ENCODE results near the gene MLYCD.

The MLYCD gene

DNA sequence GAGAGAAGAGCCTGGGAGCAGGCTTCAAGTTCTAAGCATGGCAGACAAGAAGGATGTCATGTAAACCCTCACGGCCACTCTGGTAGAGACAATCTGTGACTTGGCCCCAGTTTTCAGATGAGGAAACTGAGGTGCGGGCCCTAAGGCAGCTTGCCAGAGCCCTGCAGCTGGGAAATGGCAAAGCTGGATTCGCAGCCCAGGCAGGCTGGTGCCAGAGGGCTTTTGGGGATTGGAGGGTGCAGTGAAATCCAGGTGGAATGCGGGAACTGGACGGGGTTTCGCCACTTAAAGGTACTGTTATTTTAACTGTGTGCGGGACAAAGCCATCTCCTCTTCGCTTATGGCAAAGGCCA lies 53.6 kb downstream of the MLYCD start:
- no peaks in the 10 kb centered on the region for H3K9me3 ChIP-seq (ENCODE audit: low read length)
- H3K27me3 ChIP-seq (ENCODE audit: insufficient read depth, low read length): no peaks in the 10 kb centered on the region
- peaks cover 22% of the 10 kb centered on the region for H3K4me1 ChIP-seq (ENCODE audit: insufficient read depth, low read length)
- no peak overlapping the region for H3K4me3 ChIP-seq (ENCODE audit: low read length)
- H2AFZ ChIP-seq (ENCODE audit: low read depth, low read length): no peak overlapping the region
- H3K36me3 ChIP-seq (ENCODE audit: insufficient read depth, low read length): no peaks in the 10 kb centered on the region

DNA sequence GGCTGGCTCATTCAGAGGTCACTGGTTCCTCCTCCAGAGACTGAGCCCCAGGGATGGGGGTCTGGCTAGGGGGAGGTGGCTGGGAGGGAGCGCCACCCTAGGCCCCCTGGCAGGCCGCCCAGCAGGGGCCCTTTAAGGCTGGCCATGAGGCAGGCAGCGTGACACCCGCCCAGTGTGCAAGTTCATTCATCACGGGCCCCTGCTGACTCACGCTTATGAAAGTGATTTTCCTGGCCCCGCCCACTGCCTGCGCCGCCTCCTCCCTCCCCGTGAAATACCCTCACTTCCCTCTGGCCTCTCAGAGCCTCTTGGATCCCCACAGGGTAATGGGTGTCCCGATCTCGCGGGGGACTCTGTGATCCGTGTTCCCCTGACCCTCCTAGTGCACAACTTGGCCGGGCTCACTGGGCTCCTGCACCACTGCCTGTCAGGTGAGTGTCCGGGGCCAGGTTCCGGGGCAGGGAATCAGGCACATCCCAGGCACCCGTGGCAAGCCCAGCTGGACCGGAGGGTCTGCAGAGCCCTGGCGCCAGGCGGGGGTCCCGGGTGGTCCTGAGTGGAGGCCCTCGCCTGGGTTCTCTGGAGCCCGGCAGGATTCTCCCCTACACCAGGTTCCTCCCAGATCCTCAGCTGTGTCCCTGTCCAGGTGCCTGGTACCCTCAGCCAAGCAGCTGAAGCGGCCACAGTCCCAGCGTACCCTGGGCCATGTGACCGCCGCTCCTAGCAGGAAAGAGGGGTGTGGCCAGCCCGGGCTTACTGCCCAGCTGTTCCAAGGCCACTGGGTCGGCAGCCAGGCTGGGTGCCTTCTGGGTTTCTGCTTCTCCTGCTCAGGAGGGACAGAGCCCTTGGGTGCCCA lies 54.3 kb downstream of the MLYCD start, which contains the start of gene OSGIN1:
Gene OSGIN1, plus strand, starts transcription at position 301 of the 856 bp plus-strand sequence. CDS start 4,432 bp downstream, outside the sequence.
- no peaks in the 10 kb centered on the region for H3K36me3 ChIP-seq (ENCODE audit: insufficient read depth, low read length)
- no peak within 1 kb of the TSS for H3K4me3 ChIP-seq (ENCODE audit: low read length)
- peaks cover 22% of the 10 kb centered on the region for H3K4me1 ChIP-seq (ENCODE audit: insufficient read depth, low read length)
- H3K27me3 ChIP-seq (ENCODE audit: insufficient read depth, low read length): no peaks in the 10 kb centered on the region
- no peaks in the 10 kb centered on the region for H3K9me3 ChIP-seq (ENCODE audit: low read length)
- H2AFZ ChIP-seq (ENCODE audit: low read depth, low read length): no peak within 1 kb of the TSS

DNA sequence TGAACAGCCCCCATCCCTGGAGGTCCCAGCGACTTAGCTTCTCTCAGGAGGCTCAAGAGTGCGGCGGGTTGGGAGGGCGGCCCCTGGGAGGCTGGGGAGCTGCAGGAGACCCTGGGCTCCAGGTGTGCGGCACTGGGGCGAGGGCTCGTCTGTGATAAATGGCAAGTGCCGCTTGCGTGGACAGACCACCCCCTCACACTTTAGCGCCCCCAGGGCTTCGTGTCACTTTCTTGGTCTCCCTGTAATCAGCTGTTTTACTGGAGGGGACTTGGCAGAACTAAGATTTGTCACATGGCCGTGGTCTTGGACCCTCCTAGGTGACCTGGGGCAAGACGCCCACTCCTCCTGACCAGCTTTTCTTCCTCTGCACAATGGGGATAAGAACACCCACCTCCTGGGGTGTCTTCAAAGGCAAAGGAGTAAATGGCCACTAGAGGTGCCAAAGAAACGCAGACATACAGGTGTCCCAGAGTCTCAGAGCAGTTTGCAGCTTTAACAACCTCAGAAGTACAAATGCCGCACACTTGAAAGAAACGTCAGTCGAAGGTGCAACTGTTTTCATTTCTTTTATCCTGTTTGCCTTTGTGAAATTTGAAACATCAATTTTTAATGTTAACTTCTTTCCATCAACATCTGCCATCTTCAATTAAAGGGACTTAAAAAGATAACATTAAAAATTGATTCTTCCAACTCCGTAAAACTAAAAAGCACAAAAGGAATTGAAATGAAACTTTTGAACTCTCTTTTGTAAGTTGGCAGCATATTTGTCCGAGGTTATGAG lies 55.1 kb downstream of the MLYCD start:
- no peaks in the 10 kb centered on the region for H3K36me3 ChIP-seq (ENCODE audit: insufficient read depth, low read length)
- no peaks in the 10 kb centered on the region for H3K9me3 ChIP-seq (ENCODE audit: low read length)
- no peak overlapping the region for H2AFZ ChIP-seq (ENCODE audit: low read depth, low read length)
- no peaks in the 10 kb centered on the region for H3K27me3 ChIP-seq (ENCODE audit: insufficient read depth, low read length)
- no peak overlapping the region for H3K4me3 ChIP-seq (ENCODE audit: low read length)
- H3K4me1 ChIP-seq (ENCODE audit: insufficient read depth, low read length): peaks cover 22% of the 10 kb centered on the region

DNA sequence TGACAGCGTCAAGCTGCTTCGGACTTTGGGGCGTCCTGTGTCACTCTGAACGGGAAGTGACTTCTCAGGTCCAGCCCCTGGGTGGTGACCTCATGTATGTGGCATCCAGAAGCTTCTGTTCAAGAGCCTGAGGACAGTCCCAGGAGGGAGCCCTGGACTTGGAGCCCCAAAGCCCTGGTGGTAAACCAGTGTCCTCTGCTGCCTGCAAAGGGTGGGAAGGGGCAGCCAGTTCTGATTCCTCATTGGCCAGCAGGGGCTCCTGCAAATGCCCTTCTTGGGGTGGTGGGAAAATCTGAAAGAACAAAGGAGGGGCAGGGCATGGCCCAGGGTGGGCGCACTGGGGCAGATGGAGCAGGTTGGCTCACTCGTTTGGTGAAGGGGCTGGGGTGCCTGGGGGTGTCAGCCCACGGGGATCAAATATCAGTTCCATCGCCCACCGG lies 55.7 kb downstream of the MLYCD start:
- H3K4me1 ChIP-seq (ENCODE audit: insufficient read depth, low read length): peaks cover 22% of the 10 kb centered on the region
- H2AFZ ChIP-seq (ENCODE audit: low read depth, low read length): no peak overlapping the region
- no peaks in the 10 kb centered on the region for H3K27me3 ChIP-seq (ENCODE audit: insufficient read depth, low read length)
- H3K4me3 ChIP-seq (ENCODE audit: low read length): no peak overlapping the region
- no peaks in the 10 kb centered on the region for H3K9me3 ChIP-seq (ENCODE audit: low read length)
- no peaks in the 10 kb centered on the region for H3K36me3 ChIP-seq (ENCODE audit: insufficient read depth, low read length)

DNA sequence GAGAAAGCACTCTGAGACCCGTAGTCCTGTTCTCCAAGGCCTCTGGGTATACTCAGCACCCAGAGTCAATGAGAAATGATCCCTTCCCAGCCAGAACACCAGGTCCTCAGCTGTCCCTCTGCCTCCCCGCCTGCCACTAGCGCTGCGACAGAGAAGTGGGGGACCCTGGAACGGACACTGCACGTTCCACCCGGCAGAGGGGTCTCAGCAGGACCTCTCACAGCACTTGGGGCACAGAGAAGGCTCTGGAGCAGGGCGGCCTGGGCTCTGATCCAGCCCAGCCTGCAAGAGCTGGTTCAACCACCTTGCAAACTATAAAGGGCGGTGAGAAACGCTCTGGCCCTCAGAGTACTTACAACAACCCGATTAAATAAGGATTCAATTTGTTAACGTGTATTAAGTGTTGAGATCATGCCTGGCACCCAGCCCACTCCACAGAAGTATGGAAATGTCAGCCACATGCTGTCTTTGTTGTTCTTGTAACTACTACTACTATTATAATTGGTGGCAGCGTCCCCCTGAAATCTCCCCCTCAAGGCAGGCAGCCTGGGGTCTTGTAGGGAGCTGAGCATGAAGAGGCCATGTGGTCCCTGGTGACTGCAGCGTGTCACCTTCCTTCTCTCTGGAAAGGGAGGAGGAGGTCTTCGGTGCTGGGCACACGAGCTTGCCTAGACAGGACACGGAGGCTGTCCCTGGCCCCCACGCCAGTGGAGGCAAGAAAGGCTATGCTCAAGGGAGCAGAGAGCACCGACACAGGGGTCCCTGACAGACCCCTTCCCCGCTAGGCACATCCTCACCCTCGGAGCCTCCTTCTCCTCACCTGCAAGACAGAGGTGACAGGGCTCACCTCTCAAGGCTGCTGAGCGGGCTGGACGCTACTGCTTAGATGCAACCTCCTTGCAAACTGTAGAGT lies 56.6 kb downstream of the MLYCD start:
- Histone ChIP-seq H2AFZ (ENCODE audit: low read depth, low read length) (no peak overlapping the region), H3K4me1 (ENCODE audit: insufficient read depth, low read length) (peaks cover 22% of the 10 kb centered on the region), H3K4me3 (ENCODE audit: low read length) (no peak overlapping the region), H3K36me3 (ENCODE audit: insufficient read depth, low read length) (no peaks in the 10 kb centered on the region), H3K9me3 (ENCODE audit: low read length) (no peaks in the 10 kb centered on the region), H3K27me3 (ENCODE audit: insufficient read depth, low read length) (no peaks in the 10 kb centered on the region)

DNA sequence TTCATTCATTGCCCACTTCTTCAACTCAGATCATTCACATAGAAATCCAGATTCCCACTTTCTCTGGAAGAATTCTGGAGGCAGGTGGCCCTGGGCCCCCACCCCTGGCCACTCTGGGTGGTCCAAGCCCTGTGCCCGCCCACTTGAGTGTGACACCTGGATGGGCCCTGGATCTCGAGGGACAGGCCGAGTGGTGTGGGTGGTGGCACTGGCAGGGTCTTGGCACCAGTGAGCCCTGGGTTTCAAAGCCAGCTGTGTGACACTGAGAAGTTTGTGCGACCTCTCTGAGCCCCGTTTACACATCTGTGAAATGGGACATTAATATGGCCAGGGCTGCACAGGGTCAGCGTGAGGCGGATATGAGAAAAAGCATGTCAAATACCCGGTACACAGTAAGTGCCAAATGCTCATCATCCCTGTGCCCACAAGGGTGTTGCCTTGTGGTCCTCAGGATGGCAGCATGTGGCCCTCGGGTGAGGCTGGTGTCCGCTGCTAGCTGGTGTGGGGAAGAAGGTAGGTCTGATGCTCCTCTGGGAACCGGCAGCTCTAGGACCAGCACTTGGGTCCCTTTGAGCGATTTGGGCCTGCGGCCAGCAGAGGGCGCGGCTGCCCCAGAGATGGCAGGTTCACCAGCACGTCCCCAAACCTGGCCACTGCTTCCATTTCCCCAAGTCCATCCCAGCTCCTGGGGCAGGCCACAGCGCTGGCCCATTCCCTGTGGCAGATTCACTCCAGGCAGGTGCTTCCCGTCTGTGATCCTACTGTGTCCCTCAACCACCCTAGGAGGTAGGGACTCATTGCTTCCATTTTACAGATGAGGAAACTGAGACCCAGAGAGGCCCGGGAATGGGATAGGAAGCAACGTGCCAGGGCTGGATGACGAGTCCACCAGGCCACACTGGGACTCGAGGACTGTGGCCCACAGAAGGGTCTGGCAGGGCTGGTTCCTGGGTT lies 57.7 kb downstream of the MLYCD start:
- no peaks in the 10 kb centered on the region for H3K27me3 ChIP-seq (ENCODE audit: insufficient read depth, low read length)
- H3K4me1 ChIP-seq (ENCODE audit: insufficient read depth, low read length): peaks cover 22% of the 10 kb centered on the region
- H2AFZ ChIP-seq (ENCODE audit: low read depth, low read length): no peak overlapping the region
- H3K9me3 ChIP-seq (ENCODE audit: low read length): no peaks in the 10 kb centered on the region
- H3K36me3 ChIP-seq (ENCODE audit: insufficient read depth, low read length): no peaks in the 10 kb centered on the region
- H3K4me3 ChIP-seq (ENCODE audit: low read length): no peak overlapping the region

DNA sequence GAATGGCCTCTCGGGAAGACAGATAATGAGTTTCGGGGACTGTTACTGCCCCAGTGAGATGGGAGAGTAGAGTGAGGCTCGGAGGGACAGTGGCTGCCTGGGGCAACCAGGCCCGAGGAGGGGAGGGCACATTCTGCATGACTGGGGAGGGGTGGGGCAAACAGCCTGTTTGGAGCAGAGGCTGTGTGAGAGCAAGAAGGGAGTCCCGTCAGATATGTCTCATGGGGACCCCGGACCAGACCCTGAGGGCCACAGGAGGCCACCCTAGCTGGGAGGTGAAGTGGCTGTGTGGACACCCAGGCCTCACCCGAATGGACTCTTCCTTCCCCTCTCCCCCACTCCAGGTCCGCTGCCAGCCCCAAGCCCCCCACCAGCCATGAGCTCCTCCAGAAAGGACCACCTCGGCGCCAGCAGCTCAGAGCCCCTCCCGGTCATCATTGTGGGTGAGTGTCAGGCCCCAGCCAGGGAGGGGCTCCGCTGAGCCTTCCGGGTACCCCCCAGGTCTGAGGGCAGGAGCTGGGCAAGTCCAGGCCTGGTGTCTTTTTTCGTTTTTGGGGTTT lies 58.5 kb downstream of the MLYCD start:
- Histone ChIP-seq H3K4me1 (ENCODE audit: insufficient read depth, low read length) (peaks cover 22% of the 10 kb centered on the region), H3K4me3 (ENCODE audit: low read length) (no peak overlapping the region), H3K36me3 (ENCODE audit: insufficient read depth, low read length) (no peaks in the 10 kb centered on the region), H3K9me3 (ENCODE audit: low read length) (no peaks in the 10 kb centered on the region), H3K27me3 (ENCODE audit: insufficient read depth, low read length) (no peaks in the 10 kb centered on the region), H2AFZ (ENCODE audit: low read depth, low read length) (no peak overlapping the region)

DNA sequence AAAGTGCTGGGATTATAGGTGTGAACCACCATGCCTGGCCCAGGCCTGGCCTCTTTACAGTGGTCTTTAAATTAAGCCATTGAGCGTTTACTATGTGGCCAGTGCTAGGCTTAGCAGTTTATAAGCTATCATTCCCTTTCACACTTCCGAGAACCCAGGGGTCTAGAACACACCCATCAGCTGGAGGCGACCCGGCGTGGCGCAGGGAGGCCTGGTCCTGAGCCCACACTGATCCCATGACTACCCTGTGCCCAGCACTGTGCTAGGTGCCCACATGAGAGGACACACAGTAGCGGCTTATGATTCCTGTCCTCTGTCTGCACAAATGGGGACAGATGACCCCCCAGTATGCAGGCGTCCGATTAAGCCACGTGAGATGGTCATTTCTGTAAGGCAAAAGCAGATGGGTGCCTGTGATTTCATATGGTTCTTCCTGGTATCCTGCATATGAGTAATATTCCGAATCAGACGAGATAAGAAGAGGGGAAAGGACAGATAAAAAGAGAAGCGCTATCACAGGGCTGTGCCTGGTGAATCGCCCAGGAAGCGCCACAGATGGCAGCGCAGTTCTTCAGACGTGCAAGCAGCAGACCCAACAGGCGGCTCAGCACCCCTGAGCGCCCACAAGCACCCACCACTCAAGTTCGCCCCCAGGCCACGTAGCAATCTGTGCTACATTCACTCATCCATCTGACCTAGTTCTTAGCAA lies 59.4 kb downstream of the MLYCD start:
- Histone ChIP-seq H2AFZ (ENCODE audit: low read depth, low read length) (no peak overlapping the region), H3K4me3 (ENCODE audit: low read length) (no peak overlapping the region), H3K27me3 (ENCODE audit: insufficient read depth, low read length) (no peaks in the 10 kb centered on the region), H3K4me1 (ENCODE audit: insufficient read depth, low read length) (peaks cover 16% of the 10 kb centered on the region), H3K9me3 (ENCODE audit: low read length) (no peaks in the 10 kb centered on the region), H3K36me3 (ENCODE audit: insufficient read depth, low read length) (no peaks in the 10 kb centered on the region)

DNA sequence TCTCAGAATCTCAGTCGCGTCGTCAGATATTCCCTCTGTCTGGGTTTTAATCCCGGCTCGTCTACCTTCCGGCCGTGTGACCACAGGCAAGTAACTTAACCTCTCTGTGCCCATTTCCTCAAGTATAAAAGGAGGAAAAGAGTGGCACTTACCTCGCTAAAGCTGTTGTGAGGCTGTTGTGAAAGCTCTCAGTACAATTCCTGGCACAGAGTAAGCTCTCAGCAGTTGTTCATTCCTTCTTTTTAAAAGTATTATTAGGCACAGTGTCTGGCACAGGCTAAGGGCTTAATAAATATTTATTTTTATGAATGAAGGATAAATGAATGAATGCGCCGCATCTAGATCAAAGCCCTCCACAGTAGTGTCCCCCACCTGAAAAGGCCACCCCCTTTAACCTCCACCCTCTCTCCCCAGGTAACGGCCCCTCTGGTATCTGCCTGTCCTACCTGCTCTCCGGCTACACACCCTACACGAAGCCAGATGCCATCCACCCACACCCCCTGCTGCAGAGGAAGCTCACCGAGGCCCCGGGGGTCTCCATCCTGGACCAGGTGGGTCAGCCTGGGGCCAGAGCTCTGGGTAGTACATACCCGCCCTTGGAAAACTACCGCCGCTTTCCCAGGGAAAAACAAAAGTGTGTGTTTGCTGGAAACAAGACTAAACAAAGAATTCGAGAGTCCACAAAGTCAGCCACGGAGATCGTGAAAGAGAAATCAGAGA lies 60.1 kb downstream of the MLYCD start:
- H3K27me3 ChIP-seq (ENCODE audit: insufficient read depth, low read length): no peaks in the 10 kb centered on the region
- H3K36me3 ChIP-seq (ENCODE audit: insufficient read depth, low read length): no peaks in the 10 kb centered on the region
- H2AFZ ChIP-seq (ENCODE audit: low read depth, low read length): no peak overlapping the region
- H3K9me3 ChIP-seq (ENCODE audit: low read length): no peaks in the 10 kb centered on the region
- H3K4me1 ChIP-seq (ENCODE audit: insufficient read depth, low read length): peaks cover 9% of the 10 kb centered on the region
- H3K4me3 ChIP-seq (ENCODE audit: low read length): no peak overlapping the region

DNA sequence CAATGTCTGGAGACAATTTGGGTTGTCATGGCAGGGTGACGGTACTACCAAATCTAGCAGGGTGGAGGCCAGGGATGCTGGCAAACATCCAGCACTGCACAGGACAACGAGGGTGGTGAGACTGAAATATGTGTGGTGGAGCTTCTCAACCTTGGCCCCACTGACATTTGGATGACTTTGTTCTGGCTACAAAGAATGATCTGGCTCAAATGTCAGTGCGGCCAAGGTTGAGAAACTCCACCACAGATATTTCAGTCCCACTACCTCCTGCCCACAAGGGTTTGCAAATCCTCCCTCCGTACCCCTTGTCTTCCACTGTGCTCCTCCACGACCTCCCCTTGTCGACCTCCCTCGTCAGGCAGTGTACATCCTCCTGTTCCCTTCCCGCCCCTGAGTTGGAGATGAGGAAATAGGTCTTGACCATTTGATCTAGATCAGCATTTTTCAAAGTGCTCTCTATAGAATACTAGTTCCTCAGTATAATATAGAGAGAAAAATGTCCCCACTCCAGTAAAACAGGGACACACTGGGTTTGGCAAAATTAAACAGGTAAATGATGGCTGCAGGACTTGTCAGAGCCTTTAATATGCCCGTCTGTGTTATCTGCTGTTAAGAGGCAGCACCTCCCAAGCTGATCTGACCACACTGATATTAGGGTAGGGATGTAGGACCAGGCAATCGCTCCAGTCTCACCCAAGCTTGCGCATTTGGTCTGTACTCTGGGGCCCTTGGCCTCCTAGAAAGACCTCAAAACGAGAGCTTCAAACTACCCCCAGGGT lies 60.9 kb downstream of the MLYCD start:
- Histone ChIP-seq H3K27me3 (ENCODE audit: insufficient read depth, low read length) (no peaks in the 10 kb centered on the region), H3K4me3 (ENCODE audit: low read length) (no peak overlapping the region), H3K4me1 (ENCODE audit: insufficient read depth, low read length) (peaks cover under 1% of the 10 kb centered on the region), H3K36me3 (ENCODE audit: insufficient read depth, low read length) (no peaks in the 10 kb centered on the region), H3K9me3 (ENCODE audit: low read length) (no peaks in the 10 kb centered on the region), H2AFZ (ENCODE audit: low read depth, low read length) (no peak overlapping the region)

All from neuron (in vitro differentiated cells).